Measurements from ENCODE around the gene PDIK1L.

GRCh38 chr1:26110731-26111529 lies 694 bp upstream of the PDIK1L start:
- no peak for TF ChIP-seq SRF (CRISPR knock-in tag; IDR thresholded peaks at IDR 0.05)
- TF ChIP-seq TRIM24 (IDR thresholded peaks at IDR 0.05): no peak
- no peak for TF ChIP-seq NCOA2 (IDR thresholded peaks at IDR 0.05; ENCODE audit: partially characterized antibody in 2 of 2)
